Keratinocyte (primary cell): ENCODE data around the gene CD276. TPM values are rescaled to one million over a fixed set of nuclear protein-coding genes. Genes with fewer than 3 reads are reported as not detected.
A peak's percentile ranks its signal among the peaks of the same experiment; 100 is the strongest.

Experiments
- DNase-seq: peaks from one replicate; pipeline ENCODE4 v3.0.0-alpha.2; 2011; ENCODE audit warnings: low read depth, missing footprints, low spot score
- FAIRE-seq: peaks from 2 replicates; lab custom pipeline; 2011; peaks lifted over from hg19 to GRCh38; lab: Jason Lieb, UNC
- H2AFZ ChIP-seq: 2 replicates; pipeline ENCODE4 v1.6.0; 2012; ENCODE audit warnings: low read length, control low read depth, inconsistent platforms; ENCODE audit not compliant: control insufficient read depth
- H3K27ac ChIP-seq: 2 replicates; pipeline ENCODE4 v1.5.1; 2011; ENCODE audit warnings: low read length; ENCODE audit not compliant: control insufficient read depth, insufficient read depth
- H3K27me3 ChIP-seq: 3 replicates; pipeline ENCODE4 v1.6.0; 2011; ENCODE audit warnings: low read length; ENCODE audit not compliant: control insufficient read depth, insufficient read depth; ENCODE audit errors: extremely low read depth
- H3K36me3 ChIP-seq, 2 experiments: 2 replicates in 1 of 2; 3 replicates in 1 of 2; pipeline ENCODE4 v1.5.1; 2011; ENCODE audit warnings: low read length in 2 of 2, mild to moderate bottlenecking in 1 of 2; ENCODE audit not compliant: control insufficient read depth in 2 of 2, insufficient read depth in 2 of 2; ENCODE audit errors: extremely low read depth in 1 of 2
- H3K4me1 ChIP-seq: 3 replicates; pipeline ENCODE4 v1.5.1; 2011; ENCODE audit warnings: low read length; ENCODE audit not compliant: control insufficient read depth, insufficient read depth; ENCODE audit errors: extremely low read depth
- H3K4me2 ChIP-seq: 3 replicates; pipeline ENCODE4 v1.6.0; 2011; ENCODE audit warnings: low read depth, low read length; ENCODE audit not compliant: control insufficient read depth, insufficient read depth; ENCODE audit errors: extremely low read depth
- H3K4me3 ChIP-seq, 3 experiments: fragments of 200-600 bp in 1 of 3; sonication (generic) in 1 of 3; 2 replicates in 2 of 3; 3 replicates in 1 of 3; pipeline ENCODE4 v1.5.1; 2011 to 2016; ENCODE audit warnings: low read length in 3 of 3, mild to moderate bottlenecking in 3 of 3, control low read depth in 2 of 3, inconsistent platforms in 1 of 3, low read depth in 1 of 3, mixed read lengths in 1 of 3, mixed run types in 1 of 3, moderate library complexity in 1 of 3; ENCODE audit not compliant: control insufficient read depth in 2 of 3, insufficient read depth in 2 of 3; ENCODE audit errors: extremely low read depth in 1 of 3
- H3K79me2 ChIP-seq: 2 replicates; pipeline ENCODE4 v1.6.0; 2012; ENCODE audit warnings: low read length; ENCODE audit not compliant: control insufficient read depth, insufficient read depth
- H3K9ac ChIP-seq: 3 replicates; pipeline ENCODE4 v1.6.0; 2011; ENCODE audit warnings: low read length; ENCODE audit not compliant: control insufficient read depth, insufficient read depth; ENCODE audit errors: extremely low read depth
- H3K9me1 ChIP-seq: 3 replicates; pipeline ENCODE4 v1.6.0; 2011; ENCODE audit warnings: low read length; ENCODE audit not compliant: control insufficient read depth, insufficient read depth; ENCODE audit errors: extremely low read depth
- H3K9me3 ChIP-seq: 2 replicates; pipeline ENCODE4 v1.5.1; 2012; ENCODE audit warnings: low read depth, low read length; ENCODE audit not compliant: control insufficient read depth
- H4K20me1 ChIP-seq: 3 replicates; pipeline ENCODE4 v1.6.0; 2011; ENCODE audit warnings: low read length; ENCODE audit not compliant: control insufficient read depth, insufficient read depth; ENCODE audit errors: extremely low read depth
- EZH2 ChIP-seq: IDR thresholded peaks from one replicate; pipeline ENCODE4 v1.6.1; 2012; ENCODE audit warnings: inconsistent platforms, mild to moderate bottlenecking, low read length, moderate library complexity
- dilution Hi-C: fragments of 300-500 bp; cut with MboI; formaldehyde crosslinking; loops from one replicate; pipeline ENCODE4 v1.7.0; 2020; ENCODE audit warnings: low sequenced_read_pairs; ENCODE audit not compliant: extremely low pct_ligation_motif_present
- polyA plus RNA-seq, 5 experiments: library from polyadenylated mRNA; depleted of rRNA in 3 of 5; stranded (reverse) in 3 of 5; stranded (forward) in 1 of 5; unstranded in 1 of 5; fragments of >200 nt; gene quantifications; 1 replicate in 1 of 5; 2 replicates in 3 of 5; 3 replicates in 1 of 5; pipeline versions ENCODE4 v1.2.1 to v1.2.3, GENCODE V29; 2011 to 2012; ENCODE audit warnings: missing spikeins in 2 of 5, low read depth in 1 of 5, low replicate concordance in 1 of 5
- TF ChIP-seq, protein P1 (sequence below), 3 experiments: IDR thresholded peaks in 1 of 3; conservative IDR thresholded peaks in 1 of 3; optimal IDR thresholded peaks in 1 of 3; 2 replicates in 2 of 3; 3 replicates in 1 of 3; pipeline versions ENCODE3 to v1.5.1; 2011; ENCODE audit warnings: low read length in 3 of 3, mild to moderate bottlenecking in 3 of 3, moderate library complexity in 2 of 3, control low read depth in 1 of 3, inconsistent platforms in 1 of 3; ENCODE audit not compliant: insufficient read depth in 2 of 3; ENCODE audit errors: extremely low read depth in 1 of 3

The CD276 gene
- polyA plus RNA-seq, 1 donor (not counting 4 experiments of a cell fraction or from before 2014, with no cell fraction given), result 62.9 TPM

DNA sequence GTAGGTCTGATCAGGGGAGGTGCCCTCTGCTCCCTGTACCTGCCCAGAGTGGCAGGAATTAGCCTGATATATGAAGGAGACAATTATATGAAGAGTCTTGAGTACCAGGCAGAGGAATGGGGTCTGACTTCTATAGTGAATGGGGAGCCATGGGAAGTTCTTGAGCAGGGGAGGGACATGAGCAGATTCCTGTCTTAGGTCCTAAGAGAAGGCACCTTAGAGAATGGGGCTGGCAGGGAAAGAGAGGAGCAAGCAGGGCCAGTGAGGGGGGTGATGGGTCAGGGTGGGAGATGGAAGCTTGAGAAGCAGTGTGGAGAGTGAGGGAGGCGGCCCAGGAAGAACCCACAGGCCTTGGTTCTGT lies 12.4 kb downstream of the CD276 start:
- H3K9me1 ChIP-seq, result no peaks in the 10 kb centered on the region
- H3K27me3 ChIP-seq, result no peaks in the 10 kb centered on the region
- dilution Hi-C loops, result loop anchor here (25.0 kb wide), 1 partner anchor 109 kb away; no protein-coding TSS in a partner anchor
- peaks cover 3% of the 10 kb centered on the region for H4K20me1 ChIP-seq
- DNase-seq, result no peak
- TF ChIP-seq, protein P1, sequence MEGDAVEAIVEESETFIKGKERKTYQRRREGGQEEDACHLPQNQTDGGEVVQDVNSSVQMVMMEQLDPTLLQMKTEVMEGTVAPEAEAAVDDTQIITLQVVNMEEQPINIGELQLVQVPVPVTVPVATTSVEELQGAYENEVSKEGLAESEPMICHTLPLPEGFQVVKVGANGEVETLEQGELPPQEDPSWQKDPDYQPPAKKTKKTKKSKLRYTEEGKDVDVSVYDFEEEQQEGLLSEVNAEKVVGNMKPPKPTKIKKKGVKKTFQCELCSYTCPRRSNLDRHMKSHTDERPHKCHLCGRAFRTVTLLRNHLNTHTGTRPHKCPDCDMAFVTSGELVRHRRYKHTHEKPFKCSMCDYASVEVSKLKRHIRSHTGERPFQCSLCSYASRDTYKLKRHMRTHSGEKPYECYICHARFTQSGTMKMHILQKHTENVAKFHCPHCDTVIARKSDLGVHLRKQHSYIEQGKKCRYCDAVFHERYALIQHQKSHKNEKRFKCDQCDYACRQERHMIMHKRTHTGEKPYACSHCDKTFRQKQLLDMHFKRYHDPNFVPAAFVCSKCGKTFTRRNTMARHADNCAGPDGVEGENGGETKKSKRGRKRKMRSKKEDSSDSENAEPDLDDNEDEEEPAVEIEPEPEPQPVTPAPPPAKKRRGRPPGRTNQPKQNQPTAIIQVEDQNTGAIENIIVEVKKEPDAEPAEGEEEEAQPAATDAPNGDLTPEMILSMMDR (optimal IDR thresholded peaks at IDR 0.05 in 1 of 3, IDR thresholded peaks at IDR 0.05 in 1 of 3, conservative IDR thresholded peaks at IDR 0.05 in 1 of 3; ENCODE audit: extremely low read depth in 1 of 3, insufficient read depth in 2 of 3, low read length in 3 of 3), result no peak
- TF ChIP-seq EZH2, result no peak
- H3K36me3 ChIP-seq, result peaks cover 12 to 30% of the 10 kb centered on the region in 2 experiments
- no peak overlapping the region for H2AFZ ChIP-seq
- peaks cover 51% of the 10 kb centered on the region for H3K4me1 ChIP-seq
- peak overlapping the region; percentile 65 for H3K27ac ChIP-seq
- FAIRE-seq, result no peak
- peak overlapping the region; percentile 52 for H3K9ac ChIP-seq
- peaks cover 74% of the 10 kb centered on the region for H3K79me2 ChIP-seq
- peak overlapping the region; percentile 73 for H3K4me2 ChIP-seq
- peak overlapping the region in 1 of 3 experiments; percentile 50 for H3K4me3 ChIP-seq
- H3K9me3 ChIP-seq, result no peaks in the 10 kb centered on the region

DNA sequence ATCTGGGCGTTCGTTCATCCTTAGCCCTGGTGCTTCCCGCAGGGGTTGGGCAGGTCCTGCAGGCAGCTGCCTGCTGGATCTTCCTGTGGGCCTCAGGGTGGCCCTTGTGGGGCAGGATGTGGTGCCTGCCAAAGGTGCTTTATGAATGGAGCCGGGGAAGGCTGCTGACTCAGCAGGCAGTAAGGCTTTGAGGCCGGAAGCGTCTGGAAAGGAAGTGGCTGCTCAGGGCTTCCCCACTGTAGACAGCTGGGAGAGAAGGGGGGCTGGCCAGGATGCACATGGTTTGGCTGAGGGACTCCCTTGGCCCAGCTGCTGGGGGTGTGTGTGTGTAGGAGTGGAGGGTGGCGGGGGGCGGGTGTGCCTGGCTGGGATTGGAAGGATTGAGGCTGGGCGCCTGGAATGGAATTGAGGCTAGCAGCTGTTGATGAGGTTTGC lies 12.9 kb downstream of the CD276 start:
- FAIRE-seq (peak; percentile 91), DNase-seq (peak; percentile 82)
- dilution Hi-C loops, result loop anchor here (25.0 kb wide), 1 partner anchor 110 kb away; no protein-coding TSS in a partner anchor
- Histone ChIP-seq H3K4me1 (peaks cover 47% of the 10 kb centered on the region), H2AFZ (no peak overlapping the region), H3K27ac (peak overlapping the region; percentile 65), H3K36me3 (peaks cover 12 to 30% of the 10 kb centered on the region in 2 experiments), H3K9me1 (no peaks in the 10 kb centered on the region), H3K9ac (no peak overlapping the region), H4K20me1 (peaks cover 3% of the 10 kb centered on the region), H3K9me3 (no peaks in the 10 kb centered on the region), H3K27me3 (no peaks in the 10 kb centered on the region), H3K4me3 (no peak overlapping the region), H3K79me2 (peaks cover 74% of the 10 kb centered on the region), H3K4me2 (peak overlapping the region; percentile 73)
- TF ChIP-seq EZH2, result no peak
- TF ChIP-seq, protein P1 (optimal IDR thresholded peaks at IDR 0.05 in 1 of 3, IDR thresholded peaks at IDR 0.05 in 1 of 3, conservative IDR thresholded peaks at IDR 0.05 in 1 of 3; ENCODE audit: extremely low read depth in 1 of 3, insufficient read depth in 2 of 3, low read length in 3 of 3), result no peak
